Measurements from ENCODE around the gene CCNY. TPM values are rescaled to one million over a fixed set of nuclear protein-coding genes. Genes with fewer than 3 reads are reported as not detected.
"Not testable (repeated sequence)": the region's sequence is repeated elsewhere in the genome, so short reads cannot be mapped to it uniquely, and the experiment has no call there.

Gene CCNY
- total RNA-seq, 1 donor from 2014 or later: 81.1 TPM

- Histone ChIP-seq H3K27me3 (ENCODE audit: low read depth) (no peaks in the 10 kb centered on the region), H3K4me3 (no peak overlapping the region), H3K9me3 (replicated peaks) (no peaks in the 10 kb centered on the region), H3K4me1 (peaks cover 95% of the 10 kb centered on the region), H3K36me3 (no peaks in the 10 kb centered on the region), H3K27ac (replicated peaks) (peak overlapping the region; percentile 27)
- no peak for DNase-seq
- no peak for TF ChIP-seq CTCF (IDR thresholded peaks at IDR 0.05; ENCODE audit: borderline replicate concordance)
- intact Hi-C loops (cut with micrococcal nuclease): no loop called here
These were observed 64.4 kb downstream of the CCNY start for GRCh38 chr10:35400595-35401268.

- peaks cover 87% of the 10 kb centered on the region for H3K4me1 ChIP-seq
- H3K36me3 ChIP-seq; H3K4me3 ChIP-seq; intact Hi-C loops (cut with micrococcal nuclease); H3K27me3 ChIP-seq (ENCODE audit: low read depth); DNase-seq; H3K9me3 ChIP-seq (replicated peaks): not testable (repeated sequence)
- H3K27ac ChIP-seq (replicated peaks): peak overlapping the region; percentile 34
These were observed 67.2 kb downstream of the CCNY start for GRCh38 chr10:35403491-35403890.

GRCh38 chr10:35404077-35404476 is 67.8 kb downstream of the CCNY start:
- peak; percentile 39 for DNase-seq
- H3K27me3 ChIP-seq (ENCODE audit: low read depth); H3K36me3 ChIP-seq; H3K4me3 ChIP-seq; H3K9me3 ChIP-seq (replicated peaks); intact Hi-C loops (cut with micrococcal nuclease): not testable (repeated sequence)
- Histone ChIP-seq H3K4me1 (peaks cover 87% of the 10 kb centered on the region), H3K27ac (replicated peaks) (peak overlapping the region; percentile 34)

GRCh38 chr10:35406003-35406630 is 69.8 kb downstream of the CCNY start:
- intact Hi-C loops (cut with micrococcal nuclease); H3K4me3 ChIP-seq; H3K36me3 ChIP-seq; H3K27ac ChIP-seq (replicated peaks); H3K27me3 ChIP-seq (ENCODE audit: low read depth); H3K9me3 ChIP-seq (replicated peaks); DNase-seq: not testable (repeated sequence)
- peaks cover 86% of the 10 kb centered on the region for H3K4me1 ChIP-seq

- H3K36me3 ChIP-seq; H3K4me3 ChIP-seq; H3K27me3 ChIP-seq (ENCODE audit: low read depth); H3K9me3 ChIP-seq (replicated peaks); intact Hi-C loops (cut with micrococcal nuclease); H3K27ac ChIP-seq (replicated peaks); DNase-seq: not testable (repeated sequence)
- H3K4me1 ChIP-seq: peaks cover 86% of the 10 kb centered on the region
These were observed 71.4 kb downstream of the CCNY start for GRCh38 chr10:35407696-35408095.

- DNase-seq: no peak
- no peak for TF ChIP-seq CTCF (IDR thresholded peaks at IDR 0.05; ENCODE audit: borderline replicate concordance)
- intact Hi-C loops (cut with micrococcal nuclease): no loop called here
- Histone ChIP-seq H3K9me3 (replicated peaks) (no peaks in the 10 kb centered on the region), H3K36me3 (no peaks in the 10 kb centered on the region), H3K27ac (replicated peaks) (peak overlapping the region; percentile 24), H3K27me3 (ENCODE audit: low read depth) (no peaks in the 10 kb centered on the region), H3K4me3 (no peak overlapping the region), H3K4me1 (peaks cover 91% of the 10 kb centered on the region)
These were observed 72.8 kb downstream of the CCNY start for GRCh38 chr10:35409094-35409582.

- no peak for DNase-seq
- H3K4me1 ChIP-seq: peaks cover 91% of the 10 kb centered on the region
- intact Hi-C loops (cut with micrococcal nuclease): no loop called here
- no peaks in the 10 kb centered on the region for H3K9me3 ChIP-seq (replicated peaks)
- no peak for TF ChIP-seq CTCF (IDR thresholded peaks at IDR 0.05; ENCODE audit: borderline replicate concordance)
- peak overlapping the region; percentile 24 for H3K27ac ChIP-seq (replicated peaks)
- no peaks in the 10 kb centered on the region for H3K36me3 ChIP-seq
- H3K4me3 ChIP-seq: no peak overlapping the region
- no peaks in the 10 kb centered on the region for H3K27me3 ChIP-seq (ENCODE audit: low read depth)
These were observed 73.5 kb downstream of the CCNY start for GRCh38 chr10:35409808-35410207.

All from left ventricle myocardium inferior (tissue), 1 donor.